ENCODE measurements around the gene NDUFAB1. TPM values are rescaled to one million over a fixed set of nuclear protein-coding genes. Genes with fewer than 3 reads are reported as not detected.
"Not testable (repeated sequence)": the region's sequence is repeated elsewhere in the genome, so short reads cannot be mapped to it uniquely, and the experiment has no call there.

The NDUFAB1 gene
- total RNA-seq, 1 donor from 2014 or later, result 142 TPM

- Mint-ChIP-seq H3K36me3 (ENCODE audit: low read depth) (peaks cover 28% of the 10 kb centered on the region), H3K9me3 (no peaks in the 10 kb centered on the region), H3K4me3 (ENCODE audit: low read depth) (no peak overlapping the region), H3K27me3 (ENCODE audit: low read depth) (no peaks in the 10 kb centered on the region), H3K4me1 (ENCODE audit: low read depth) (no peaks in the 10 kb centered on the region), H3K27ac (no peak overlapping the region)
- intact Hi-C loops (cut with micrococcal nuclease), result no loop called here
- DNase-seq (ENCODE audit: low spot score), result no peak
These were observed 13.8 kb upstream of the NDUFAB1 start for GRCh38 chr16:23609929-23610328.

DNA sequence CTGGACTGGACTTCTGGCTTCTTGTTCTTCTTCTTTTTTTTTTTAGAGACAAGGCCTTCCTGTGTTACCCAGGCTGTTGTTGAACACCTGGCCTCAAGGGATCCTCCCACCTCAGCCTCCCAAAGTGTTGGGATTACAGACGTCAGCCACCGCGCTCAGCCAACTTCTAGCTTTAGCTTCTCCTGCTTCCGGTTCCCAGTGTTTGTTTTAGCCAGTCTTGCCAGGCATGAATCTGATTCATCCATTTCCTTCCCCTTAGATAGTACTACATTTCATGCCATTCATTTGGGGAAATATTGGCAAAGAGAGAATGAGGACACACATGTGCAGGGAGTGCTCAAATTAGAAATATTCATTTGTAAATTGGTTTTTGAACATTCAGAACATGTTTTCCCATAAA is 12.1 kb upstream of the NDUFAB1 start:
- no peak overlapping the region for H3K27ac Mint-ChIP-seq
- no peaks in the 10 kb centered on the region for H3K9me3 Mint-ChIP-seq
- intact Hi-C loops (cut with micrococcal nuclease), result no loop called here
- DNase-seq (ENCODE audit: low spot score), result no peak
- no peaks in the 10 kb centered on the region for H3K27me3 Mint-ChIP-seq (ENCODE audit: low read depth)
- peaks cover 26% of the 10 kb centered on the region for H3K36me3 Mint-ChIP-seq (ENCODE audit: low read depth)
- no peaks in the 10 kb centered on the region for H3K4me1 Mint-ChIP-seq (ENCODE audit: low read depth)
- H3K4me3 Mint-ChIP-seq (ENCODE audit: low read depth), result no peak overlapping the region

DNA sequence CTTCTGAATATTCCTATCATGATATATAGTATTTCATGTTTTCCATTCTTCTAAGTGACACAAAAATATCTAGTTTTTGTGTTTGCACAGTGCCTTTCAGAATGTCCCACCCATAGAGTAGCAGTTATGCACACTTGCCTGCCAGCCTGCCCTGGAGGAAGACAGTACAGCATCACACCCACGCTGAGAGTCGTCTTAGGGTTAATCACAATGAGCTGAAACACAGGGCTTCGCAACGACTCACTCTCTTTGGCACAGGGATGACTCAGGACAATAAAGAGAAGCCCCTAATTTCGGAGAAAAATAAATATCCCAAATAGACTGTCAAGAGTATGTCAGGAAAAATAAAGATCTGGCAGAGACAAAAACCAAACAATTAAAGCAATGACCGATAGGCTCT is 11.6 kb upstream of the NDUFAB1 start:
- no peaks in the 10 kb centered on the region for H3K9me3 Mint-ChIP-seq
- no peak for DNase-seq (ENCODE audit: low spot score)
- H3K27me3 Mint-ChIP-seq (ENCODE audit: low read depth), result no peaks in the 10 kb centered on the region
- no peak overlapping the region for H3K4me3 Mint-ChIP-seq (ENCODE audit: low read depth)
- H3K27ac Mint-ChIP-seq, result no peak overlapping the region
- H3K4me1 Mint-ChIP-seq (ENCODE audit: low read depth), result no peaks in the 10 kb centered on the region
- H3K36me3 Mint-ChIP-seq (ENCODE audit: low read depth), result peaks cover 29% of the 10 kb centered on the region
- intact Hi-C loops (cut with micrococcal nuclease), result no loop called here

GRCh38 chr16:23597003-23597756 is 1.1 kb upstream of the NDUFAB1 start:
- peaks cover 11% of the 10 kb centered on the region for H3K4me1 Mint-ChIP-seq (ENCODE audit: low read depth)
- DNase-seq (ENCODE audit: low spot score), result peak; percentile 12
- H3K27me3 Mint-ChIP-seq (ENCODE audit: low read depth), result no peaks in the 10 kb centered on the region
- H3K9me3 Mint-ChIP-seq, result no peaks in the 10 kb centered on the region
- H3K27ac Mint-ChIP-seq, result no peak overlapping the region
- H3K4me3 Mint-ChIP-seq (ENCODE audit: low read depth), result peak overlapping the region; percentile 59
- intact Hi-C loops (cut with micrococcal nuclease), result loop anchor here (10.0 kb wide), 1 partner anchor 92 kb away; no protein-coding TSS in a partner anchor
- H3K36me3 Mint-ChIP-seq (ENCODE audit: low read depth), result peaks cover 28% of the 10 kb centered on the region

- H3K4me1 Mint-ChIP-seq (ENCODE audit: low read depth), result peaks cover 14% of the 10 kb centered on the region
- H3K27ac Mint-ChIP-seq, result no peak overlapping the region
- peaks cover 33% of the 10 kb centered on the region for H3K36me3 Mint-ChIP-seq (ENCODE audit: low read depth)
- DNase-seq (ENCODE audit: low spot score), result no peak
- intact Hi-C loops (cut with micrococcal nuclease), result loop anchor here (10.0 kb wide), 1 partner anchor 91 kb away; no protein-coding TSS in a partner anchor
- H3K27me3 Mint-ChIP-seq (ENCODE audit: low read depth), result no peaks in the 10 kb centered on the region
- peak overlapping the region; percentile 81 for H3K4me3 Mint-ChIP-seq (ENCODE audit: low read depth)
- no peaks in the 10 kb centered on the region for H3K9me3 Mint-ChIP-seq
These were observed 718 bp downstream of the NDUFAB1 start for GRCh38 chr16:23595246-23595950.

- Mint-ChIP-seq H3K27me3 (ENCODE audit: low read depth) (no peaks in the 10 kb centered on the region), H3K9me3 (no peaks in the 10 kb centered on the region), H3K4me1 (ENCODE audit: low read depth) (peaks cover 14% of the 10 kb centered on the region), H3K36me3 (ENCODE audit: low read depth) (peaks cover 43% of the 10 kb centered on the region), H3K4me3 (ENCODE audit: low read depth) (no peak overlapping the region), H3K27ac (no peak overlapping the region)
- intact Hi-C loops (cut with micrococcal nuclease), result loop anchor here (10.0 kb wide), 1 partner anchor 89 kb away; no protein-coding TSS in a partner anchor
- no peak for DNase-seq (ENCODE audit: low spot score)
These were observed 1.9 kb downstream of the NDUFAB1 start for GRCh38 chr16:23594186-23594585.

GRCh38 chr16:23590181-23590580 is 5.9 kb downstream of the NDUFAB1 start:
- Mint-ChIP-seq H3K4me3 (ENCODE audit: low read depth) (no peak overlapping the region), H3K27me3 (ENCODE audit: low read depth) (no peaks in the 10 kb centered on the region), H3K4me1 (ENCODE audit: low read depth) (peaks cover 5% of the 10 kb centered on the region), H3K27ac (no peak overlapping the region), H3K9me3 (no peaks in the 10 kb centered on the region), H3K36me3 (ENCODE audit: low read depth) (peaks cover 70% of the 10 kb centered on the region)
- no peak for DNase-seq (ENCODE audit: low spot score)
- intact Hi-C loops (cut with micrococcal nuclease), result loop anchor here (10.0 kb wide), 1 partner anchor 85 kb away; no protein-coding TSS in a partner anchor

- no peak for DNase-seq (ENCODE audit: low spot score)
- H3K27ac Mint-ChIP-seq, result no peak overlapping the region
- intact Hi-C loops (cut with micrococcal nuclease), result no loop called here
- no peaks in the 10 kb centered on the region for H3K9me3 Mint-ChIP-seq
- H3K4me3 Mint-ChIP-seq (ENCODE audit: low read depth), result no peak overlapping the region
- H3K4me1 Mint-ChIP-seq (ENCODE audit: low read depth), result peaks cover 2% of the 10 kb centered on the region
- H3K36me3 Mint-ChIP-seq (ENCODE audit: low read depth), result peaks cover 69% of the 10 kb centered on the region
- H3K27me3 Mint-ChIP-seq (ENCODE audit: low read depth), result no peaks in the 10 kb centered on the region
These were observed 8.4 kb downstream of the NDUFAB1 start for GRCh38 chr16:23587726-23588125.

DNA sequence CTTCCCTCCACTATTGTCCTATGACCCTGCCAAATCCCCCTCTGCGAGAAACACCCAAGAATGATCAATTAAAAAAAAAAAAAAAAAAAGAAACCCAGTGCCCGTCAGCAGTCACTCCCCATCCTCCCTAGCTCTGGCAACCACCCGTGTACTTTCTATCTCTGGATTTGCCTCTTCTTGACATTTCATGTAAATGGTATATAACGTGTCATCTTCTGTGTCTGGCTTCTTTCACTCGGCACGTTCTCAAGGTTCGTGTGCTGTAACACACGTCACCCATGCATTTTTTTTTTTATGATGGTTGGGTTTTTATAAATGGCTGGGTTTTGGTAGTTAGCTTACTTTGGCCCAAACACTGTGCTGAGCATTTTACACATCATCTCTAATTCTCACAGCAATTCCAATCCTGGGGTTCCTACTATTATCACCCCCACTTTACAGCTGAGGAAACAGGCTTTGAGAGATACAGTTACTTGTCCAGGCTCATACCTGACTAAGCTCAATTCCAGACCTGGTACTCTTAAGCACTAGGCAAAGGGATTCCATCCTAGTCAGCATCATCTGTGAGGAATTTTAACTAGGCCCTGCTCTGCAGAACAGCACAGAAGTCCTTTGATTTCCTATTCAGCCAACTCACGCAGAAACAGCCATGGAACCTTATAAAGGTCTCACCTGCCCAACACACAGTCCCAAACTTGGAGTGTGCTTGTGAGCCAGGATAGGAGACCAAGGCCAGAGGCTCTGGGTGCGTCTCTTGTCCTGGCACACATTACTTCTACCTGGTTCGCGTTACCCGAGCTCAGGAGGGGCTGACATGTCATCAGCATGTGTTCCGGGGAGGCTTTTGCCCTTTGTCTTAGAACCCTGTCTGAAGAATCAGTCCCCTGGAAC is 11.7 kb downstream of the NDUFAB1 start:
- no peak overlapping the region for H3K27ac Mint-ChIP-seq
- intact Hi-C loops (cut with micrococcal nuclease), result no loop called here
- H3K4me1 Mint-ChIP-seq (ENCODE audit: low read depth), result no peaks in the 10 kb centered on the region
- H3K4me3 Mint-ChIP-seq (ENCODE audit: low read depth), result no peak overlapping the region
- H3K36me3 Mint-ChIP-seq (ENCODE audit: low read depth), result peaks cover 70% of the 10 kb centered on the region
- DNase-seq (ENCODE audit: low spot score), result no peak
- H3K9me3 Mint-ChIP-seq, result no peaks in the 10 kb centered on the region
- H3K27me3 Mint-ChIP-seq (ENCODE audit: low read depth), result no peaks in the 10 kb centered on the region

GRCh38 chr16:23583271-23583670 is 12.8 kb downstream of the NDUFAB1 start:
- H3K9me3 Mint-ChIP-seq; intact Hi-C loops (cut with micrococcal nuclease): not testable (repeated sequence)
- peaks cover 65% of the 10 kb centered on the region for H3K36me3 Mint-ChIP-seq (ENCODE audit: low read depth)

GRCh38 chr16:23581764-23582163 is 14.4 kb downstream of the NDUFAB1 start:
- no peaks in the 10 kb centered on the region for H3K27me3 Mint-ChIP-seq (ENCODE audit: low read depth)
- intact Hi-C loops (cut with micrococcal nuclease), result no loop called here
- DNase-seq (ENCODE audit: low spot score), result no peak
- peaks cover 59% of the 10 kb centered on the region for H3K36me3 Mint-ChIP-seq (ENCODE audit: low read depth)
- H3K9me3 Mint-ChIP-seq, result no peaks in the 10 kb centered on the region
- H3K4me3 Mint-ChIP-seq (ENCODE audit: low read depth), result no peak overlapping the region
- H3K4me1 Mint-ChIP-seq (ENCODE audit: low read depth), result no peaks in the 10 kb centered on the region
- no peak overlapping the region for H3K27ac Mint-ChIP-seq

More at GRCh38 chr16:23583271-23583670, 12.8 kb downstream of the NDUFAB1 start:
- not testable (repeated sequence) for DNase-seq (ENCODE audit: low spot score); H3K27ac Mint-ChIP-seq; H3K4me3 Mint-ChIP-seq (ENCODE audit: low read depth); H3K27me3 Mint-ChIP-seq (ENCODE audit: low read depth); H3K4me1 Mint-ChIP-seq (ENCODE audit: low read depth)

GRCh38 chr16:23580391-23580790 is 15.7 kb downstream of the NDUFAB1 start:
- Mint-ChIP-seq H3K36me3 (ENCODE audit: low read depth) (peaks cover 52% of the 10 kb centered on the region), H3K9me3 (no peaks in the 10 kb centered on the region)

More at GRCh38 chr16:23580391-23580790, 15.7 kb downstream of the NDUFAB1 start:
- intact Hi-C loops (cut with micrococcal nuclease), result no loop called here
- H3K27me3 Mint-ChIP-seq (ENCODE audit: low read depth), result no peaks in the 10 kb centered on the region
- H3K4me3 Mint-ChIP-seq (ENCODE audit: low read depth), result no peak overlapping the region
- no peak for DNase-seq (ENCODE audit: low spot score)
- H3K27ac Mint-ChIP-seq, result no peak overlapping the region
- H3K4me1 Mint-ChIP-seq (ENCODE audit: low read depth), result no peaks in the 10 kb centered on the region

Measured in activated T-helper 2 cell treated with anti-CD3 and anti-CD28 coated beads, Interferon-gamma antibody, Interleukin-2, Interleukin-4, amounts not matched to agents 10 μg/mL and 5 μg/mL and 100 μg/mL, durations not matched to agents 14 hours and 24 hours and 36 hours (primary cell).